Small intestine (tissue), 7 donors: ENCODE data around the gene USP36. TPM values are rescaled to one million over a fixed set of nuclear protein-coding genes. Genes with fewer than 3 reads are reported as not detected.

Experiments
- DNase-seq, 2 donors: peaks; one replicate each; pipeline versions ENCODE4 v3.0.0 to v3.0.0-alpha.2; 2013
- FAIRE-seq: peaks from 2 replicates; lab custom pipeline; 2012; peaks lifted over from hg19 to GRCh38; lab: Jason Lieb, UNC
- H3K27ac ChIP-seq, 3 donors: one replicate each; pipeline ENCODE4 v1.5.1; 2013; ENCODE audit warnings: low read length in 2 of 3, mild to moderate bottlenecking in 2 of 3, control low read depth in 1 of 3, inconsistent platforms in 1 of 3, low read depth in 1 of 3, moderate library complexity in 1 of 3
- H3K27me3 ChIP-seq, 3 donors: one replicate each; pipeline ENCODE4 v1.6.1; 2013; ENCODE audit warnings: low read length in 3 of 3, inconsistent platforms in 1 of 3; ENCODE audit not compliant: control insufficient read depth in 3 of 3, insufficient read depth in 3 of 3
- H3K36me3 ChIP-seq, 3 donors: one replicate each; pipeline ENCODE4 v1.6.1; 2013; ENCODE audit warnings: low read length in 3 of 3, inconsistent platforms in 1 of 3, low read depth in 1 of 3, mild to moderate bottlenecking in 1 of 3, moderate library complexity in 1 of 3; ENCODE audit not compliant: control insufficient read depth in 3 of 3, insufficient read depth in 2 of 3
- H3K4me1 ChIP-seq, 3 donors: one replicate each; pipeline ENCODE4 v1.6.1; 2013; ENCODE audit warnings: low read length in 2 of 3, inconsistent platforms in 1 of 3, low read depth in 1 of 3, mild to moderate bottlenecking in 1 of 3, moderate library complexity in 1 of 3; ENCODE audit not compliant: control insufficient read depth in 3 of 3, insufficient read depth in 2 of 3
- H3K4me3 ChIP-seq, 3 donors: one replicate each; pipeline ENCODE4 v1.5.1; 2013; ENCODE audit warnings: low read length in 3 of 3, control low read depth in 1 of 3, inconsistent platforms in 1 of 3, low read depth in 1 of 3, mild to moderate bottlenecking in 1 of 3, moderate library complexity in 1 of 3
- H3K9me3 ChIP-seq, 2 donors: one replicate each; pipeline ENCODE4 v1.6.1; 2013; ENCODE audit warnings: low read depth in 1 of 2, low read length in 1 of 2; ENCODE audit not compliant: control insufficient read depth in 2 of 2, insufficient read depth in 1 of 2
- WGBS, 3 donors: extraction: QIAGEN DNeasy Blood & Tissue Kit; methylation state at CpG; one replicate each; pipeline ENCODE4 v1.1.7; 2013; 5-methylcytosine and 5-hydroxymethylcytosine counted together
- polyA plus RNA-seq, 4 donors: library from polyadenylated mRNA; stranded (reverse) in 3 of 4; unstranded in 1 of 4; fragments of 200-250 nt in 3 of 4; fragments of 120-200 nt in 1 of 4; gene quantifications; one replicate each; pipeline versions ENCODE4 v1.2.1 to v1.2.3, GENCODE V29; 2013
- donor health status: healthy with polysubstance abuse.
- donor health status: control.
- donor health status: control.
- donor health status: Bipolar disorder and iron deficiency.
- donor health status: healthy.

Gene USP36
- polyA plus RNA-seq, 4 donors = 8.1 to 47.0 (median 19.1) TPM

- DNase-seq (no peak), FAIRE-seq (no peak)
- Histone ChIP-seq H3K4me3 (no peak overlapping the region), H3K27me3 (no peaks in the 10 kb centered on the region), H3K36me3 (peaks cover 0 to 4% (median 0%) of the 10 kb centered on the region in 3 donors), H3K9me3 (no peaks in the 10 kb centered on the region), H3K27ac (no peak overlapping the region), H3K4me1 (peaks cover 0 to 18% (median 0%) of the 10 kb centered on the region in 3 donors)
- WGBS, 3 donors = 90 to 96% (median 93%) methylated on average over 8 of the region's 8 CpGs
Measured at GRCh38 chr17:78764871-78765270, 75.7 kb downstream of the USP36 start.

- no peaks in the 10 kb centered on the region for H3K9me3 ChIP-seq
- FAIRE-seq (no peak), DNase-seq (no peak)
- H3K4me1 ChIP-seq = peaks cover 0 to 20% (median 3%) of the 10 kb centered on the region in 3 donors
- no peaks in the 10 kb centered on the region for H3K27me3 ChIP-seq
- H3K27ac ChIP-seq = no peak overlapping the region
- WGBS, 3 donors = 93 to 96% (median 95%) methylated on average over 3 of the region's 3 CpGs
- H3K4me3 ChIP-seq = no peak overlapping the region
- no peaks in the 10 kb centered on the region for H3K36me3 ChIP-seq
Measured at GRCh38 chr17:78763561-78763960, 77.1 kb downstream of the USP36 start.

- Histone ChIP-seq H3K36me3 (no peaks in the 10 kb centered on the region), H3K27ac (peak overlapping the region in 1 of 3 donors; percentile 70), H3K4me3 (no peak overlapping the region), H3K4me1 (peaks cover 0 to 20% (median 3%) of the 10 kb centered on the region in 3 donors), H3K9me3 (no peaks in the 10 kb centered on the region), H3K27me3 (no peaks in the 10 kb centered on the region)
- FAIRE-seq = no peak
- no peak for DNase-seq
- WGBS, 3 donors = 45 to 53% (median 51%) methylated on average over 5 of the region's 5 CpGs
Measured at GRCh38 chr17:78761789-78762406, 78.7 kb downstream of the USP36 start.

GRCh38 chr17:78759969-78760352 is 80.7 kb downstream of the USP36 start:
- Histone ChIP-seq H3K27ac (peak overlapping the region in 2 of 3 donors; percentile 24 to 86), H3K4me3 (no peak overlapping the region), H3K9me3 (no peaks in the 10 kb centered on the region), H3K27me3 (no peaks in the 10 kb centered on the region), H3K4me1 (peaks cover 0 to 16% (median 3%) of the 10 kb centered on the region in 3 donors), H3K36me3 (no peaks in the 10 kb centered on the region)
- WGBS, 3 donors = 75 to 91% (median 88%) methylated on average over 5 of the region's 5 CpGs
- no peak for FAIRE-seq
- no peak for DNase-seq

- Histone ChIP-seq H3K36me3 (no peaks in the 10 kb centered on the region), H3K4me3 (no peak overlapping the region), H3K9me3 (no peaks in the 10 kb centered on the region), H3K27me3 (no peaks in the 10 kb centered on the region), H3K4me1 (peaks cover 0 to 10% (median 3%) of the 10 kb centered on the region in 3 donors), H3K27ac (peak overlapping the region in 2 of 3 donors; percentile 24 to 94)
- WGBS, 3 donors = 55 to 63% (median 57%) methylated on average over 11 of the region's 11 CpGs
- DNase-seq (no peak), FAIRE-seq (no peak)
Measured at GRCh38 chr17:78759203-78759968, 81.2 kb downstream of the USP36 start.

- Histone ChIP-seq H3K27ac (no peak overlapping the region), H3K9me3 (no peaks in the 10 kb centered on the region), H3K27me3 (no peaks in the 10 kb centered on the region), H3K4me1 (peaks cover 0 to 11% (median 2%) of the 10 kb centered on the region in 3 donors), H3K4me3 (no peak overlapping the region), H3K36me3 (no peaks in the 10 kb centered on the region)
- WGBS, 3 donors = 81 to 83% (median 81%) methylated on average over 13 of the region's 13 CpGs
- FAIRE-seq (no peak), DNase-seq (no peak)
Measured at GRCh38 chr17:78753316-78754250, 87.0 kb downstream of the USP36 start.

- Histone ChIP-seq H3K27ac (no peak overlapping the region), H3K9me3 (no peaks in the 10 kb centered on the region), H3K4me3 (no peak overlapping the region), H3K4me1 (peaks cover 5 to 21% (median 7%) of the 10 kb centered on the region in 3 donors), H3K36me3 (no peaks in the 10 kb centered on the region), H3K27me3 (no peaks in the 10 kb centered on the region)
- WGBS, 3 donors = 80 to 81% (median 80%) methylated on average over 14 of the region's 14 CpGs
- FAIRE-seq = no peak
- no peak for DNase-seq
Measured at GRCh38 chr17:78751447-78752161, 89.0 kb downstream of the USP36 start.
